B cell (primary cell): Measurements from ENCODE around the gene GNAI3. TPM values are rescaled to one million over a fixed set of nuclear protein-coding genes. Genes with fewer than 3 reads are reported as not detected.

Experiments
- ATAC-seq: fragments of 200-7000 bp; cut with Tn5 transposase; one replicate; pipeline ENCODE4 v1.10.0; 2021; ENCODE audit warnings: low read depth, mild to moderate bottlenecking, moderate number of reproducible peaks, moderate library complexity
- CTCF ChIA-PET: fragments of 350-600 bp; sonication (Branson Sonifier 250); formaldehyde crosslinking; loops from one replicate; lab custom pipeline; 2021; ENCODE audit warnings: antibody characterized with exemption, inconsistent platforms; lab: Charles Lee
- POLR2A ChIA-PET: fragments of 350-600 bp; sonication (Branson Sonifier 250); formaldehyde crosslinking; loops from one replicate; lab custom pipeline; 2021; ENCODE audit warnings: antibody characterized with exemption; lab: Charles Lee
- DNase-seq: peaks from one replicate; pipeline ENCODE4 v3.0.0; 2013
- H2AFZ ChIP-seq: 2 replicates; pipeline ENCODE4 v1.6.1; 2012; ENCODE audit warnings: mild to moderate bottlenecking, low read depth, low read length; ENCODE audit not compliant: insufficient read depth, poor library complexity, severe bottlenecking
- H3K27ac ChIP-seq, 2 donors: 1 replicate in 1 of 2; 2 replicates in 1 of 2; pipeline ENCODE4 v1.5.1; 2012 to 2013; ENCODE audit warnings: low read length in 2 of 2, mild to moderate bottlenecking in 2 of 2, moderate library complexity in 1 of 2
- H3K27me3 ChIP-seq, 4 experiments: fragments of 200-600 bp in 1 of 4; sonication (generic) in 1 of 4; replicated peaks in 1 of 4; 1 replicate in 2 of 4; 2 replicates in 2 of 4; pipeline versions ENCODE4 v1.6.1 to v1.7.0; 2013 to 2016; ENCODE audit warnings: low read length in 3 of 4, mild to moderate bottlenecking in 2 of 4, mixed read lengths in 1 of 4, moderate library complexity in 1 of 4; ENCODE audit not compliant: insufficient read depth in 4 of 4, control insufficient read depth in 3 of 4; ENCODE audit errors: control extremely low read depth in 1 of 4
- H3K36me3 ChIP-seq, 2 experiments: replicated peaks in 1 of 2; 1 replicate in 1 of 2; 2 replicates in 1 of 2; pipeline versions ENCODE4 v1.6.1 to v1.7.1; 2013; ENCODE audit warnings: low read length in 1 of 2; ENCODE audit not compliant: insufficient read depth in 2 of 2, control insufficient read depth in 1 of 2; ENCODE audit errors: control extremely low read depth in 1 of 2, extremely low read depth in 1 of 2
- H3K4me1 ChIP-seq, 2 donors: fragments of 200-600 bp in 1 of 2; sonication (generic) in 1 of 2; 1 replicate in 1 of 2; 2 replicates in 1 of 2; pipeline versions ENCODE4 v1.5.1 to v1.6.1; 2013 to 2017; ENCODE audit warnings: low read length in 2 of 2; ENCODE audit not compliant: control insufficient read depth in 2 of 2, insufficient read depth in 2 of 2
- H3K4me2 ChIP-seq: replicated peaks from 2 replicates; pipeline ENCODE3; 2012; ENCODE audit warnings: mild to moderate bottlenecking, low read depth, low read length; ENCODE audit not compliant: poor library complexity, severe bottlenecking
- H3K4me3 ChIP-seq, 5 experiments: fragments of 200-600 bp in 1 of 5; sonication (generic) in 1 of 5; 1 replicate in 3 of 5; 2 replicates in 2 of 5; pipeline versions ENCODE4 v1.5.1 to v1.7.0; 2011 to 2016; ENCODE audit warnings: low read length in 4 of 5, mild to moderate bottlenecking in 4 of 5, low read depth in 2 of 5, control low read depth in 1 of 5, moderate library complexity in 1 of 5; ENCODE audit not compliant: insufficient read depth in 1 of 5; ENCODE audit errors: control extremely low read depth in 1 of 5, extremely low read depth in 1 of 5
- H3K79me2 ChIP-seq: fragments of 200-600 bp; sonication (generic); one replicate; pipeline ENCODE4 v1.6.0; 2016; ENCODE audit warnings: low read length; ENCODE audit not compliant: control insufficient read depth, insufficient read depth
- H3K9ac ChIP-seq: fragments of 200-600 bp; sonication (generic); 2 replicates; pipeline ENCODE4 v1.6.1; 2017; ENCODE audit warnings: mild to moderate bottlenecking, low read length, moderate library complexity
- H3K9me3 ChIP-seq, 3 donors: one replicate each; pipeline versions ENCODE4 v1.6.1 to v1.7.1; 2013; ENCODE audit warnings: low read length in 2 of 3; ENCODE audit not compliant: control insufficient read depth in 2 of 3, insufficient read depth in 1 of 3; ENCODE audit errors: control extremely low read depth in 1 of 3
- H4K20me1 ChIP-seq: 2 replicates; pipeline ENCODE4 v1.6.0; 2012; ENCODE audit warnings: mild to moderate bottlenecking, low read length; ENCODE audit not compliant: insufficient read depth, control insufficient read depth, poor library complexity, severe bottlenecking
- H3K27ac Mint-ChIP-seq: one replicate; pipeline ENCODE4 v1.8.0; 2021; ENCODE audit warnings: mixed read lengths
- H3K27me3 Mint-ChIP-seq: one replicate; pipeline ENCODE4 v1.8.0; 2021; ENCODE audit warnings: mixed read lengths
- H3K4me1 Mint-ChIP-seq: one replicate; pipeline ENCODE4 v1.8.0; 2021; ENCODE audit warnings: mixed read lengths
- H3K4me3 Mint-ChIP-seq: one replicate; pipeline ENCODE4 v1.8.0; 2021; ENCODE audit warnings: mixed read lengths
- H3K9me3 Mint-ChIP-seq: one replicate; pipeline ENCODE4 v1.8.0; 2022; ENCODE audit warnings: mixed read lengths; ENCODE audit not compliant: insufficient read depth
- EZH2 ChIP-seq: IDR thresholded peaks from 2 replicates; pipeline ENCODE4 v1.6.1; 2012; ENCODE audit warnings: borderline replicate concordance, low read depth, mild to moderate bottlenecking, moderate library complexity, low read length; ENCODE audit not compliant: insufficient read depth, poor library complexity, severe bottlenecking
- intact Hi-C: fragments of 100-400 bp; cut with micrococcal nuclease; formaldehyde crosslinking; loops from one replicate; pipeline ENCODE4 v1.10.0; 2022
- polyA plus RNA-seq: library from polyadenylated mRNA; depleted of rRNA; stranded (reverse); fragments of >200 nt; gene quantifications from 2 replicates; pipeline ENCODE4 v1.2.3, GENCODE V29; 2012
- total RNA-seq, 2 donors: library from RNA; stranded (reverse); fragments of 120-200 nt in 1 of 2; gene quantifications; 1 replicate in 1 of 2; 2 replicates in 1 of 2; pipeline versions ENCODE4 v1.2.3 to v1.2.4, GENCODE V29; 2013 to 2022
- TF ChIP-seq, protein P1 (sequence below): fragments of 200-600 bp; IDR thresholded peaks from one replicate; pipeline ENCODE4 v1.8.0; 2022; ENCODE audit warnings: antibody characterized with exemption, mild to moderate bottlenecking

GNAI3 gene
- total and polyA plus RNA-seq, 2 donors (not counting 1 experiment from before 2014, with no cell fraction given), result 1.6 to 8.5 TPM

DNA sequence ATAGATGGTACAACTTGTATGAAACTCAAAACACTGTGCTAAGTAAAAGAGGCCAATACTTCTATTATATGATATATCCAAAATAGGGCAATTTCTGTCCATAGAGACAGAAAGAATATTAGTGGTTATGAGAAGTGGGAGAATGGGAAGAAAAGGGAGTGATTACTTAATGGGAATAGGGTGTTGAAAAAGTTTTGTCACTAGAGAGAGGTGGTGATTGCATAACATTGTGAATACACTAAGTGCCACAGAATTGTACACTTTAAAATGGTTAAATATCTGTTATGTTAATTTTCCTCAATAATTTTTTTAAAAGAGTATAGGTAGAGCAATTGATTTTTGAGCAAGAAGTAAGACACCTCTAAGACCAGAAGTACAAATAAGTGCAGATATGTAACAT, 41.3 kb downstream of the GNAI3 start:
- CTCF ChIA-PET, result no interaction called here
- POLR2A ChIA-PET, result no interaction called here
- intact Hi-C loops, result no loop called here

DNA sequence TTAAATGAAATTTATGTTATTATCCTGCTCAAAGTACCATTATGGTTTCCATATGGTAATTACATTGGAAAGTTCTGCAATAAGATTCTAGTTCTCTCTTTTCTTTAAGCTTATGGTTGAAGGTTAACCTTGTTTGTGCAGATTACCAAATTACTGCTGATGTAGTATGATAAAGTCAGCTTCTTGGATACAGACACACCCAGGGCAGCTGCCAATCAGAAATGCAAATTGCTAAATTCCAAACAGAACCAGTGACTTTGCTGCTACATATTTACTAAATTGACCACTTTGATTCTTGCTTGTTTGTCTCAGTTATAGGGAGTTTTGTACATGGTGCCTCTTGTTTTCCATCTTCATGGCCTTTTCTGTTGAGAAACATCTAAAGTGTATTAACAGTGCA, 44.5 kb downstream of the GNAI3 start:
- intact Hi-C loops, result no loop called here
- Mint-ChIP-seq H3K4me1 (no peaks in the 10 kb centered on the region), H3K27me3 (no peaks in the 10 kb centered on the region), H3K27ac (no peak overlapping the region), H3K4me3 (no peak overlapping the region), H3K9me3 (no peaks in the 10 kb centered on the region)
- Histone ChIP-seq H2AFZ (no peak overlapping the region), H4K20me1 (no peaks in the 10 kb centered on the region), H3K27ac (no peak overlapping the region), H3K4me1 (no peaks in the 10 kb centered on the region), H3K36me3 (peaks cover 15 to 62% of the 10 kb centered on the region in 2 experiments), H3K9ac (no peak overlapping the region), H3K4me2 (no peak overlapping the region), H3K79me2 (no peaks in the 10 kb centered on the region), H3K4me3 (no peak overlapping the region), H3K9me3 (no peaks in the 10 kb centered on the region), H3K27me3 (no peaks in the 10 kb centered on the region)
- ChIA-PET POLR2A (no interaction called here), CTCF (no interaction called here)
- ATAC-seq, result no peak
- DNase-seq, result no peak
- TF ChIP-seq EZH2, result no peak
- TF ChIP-seq, protein P1, sequence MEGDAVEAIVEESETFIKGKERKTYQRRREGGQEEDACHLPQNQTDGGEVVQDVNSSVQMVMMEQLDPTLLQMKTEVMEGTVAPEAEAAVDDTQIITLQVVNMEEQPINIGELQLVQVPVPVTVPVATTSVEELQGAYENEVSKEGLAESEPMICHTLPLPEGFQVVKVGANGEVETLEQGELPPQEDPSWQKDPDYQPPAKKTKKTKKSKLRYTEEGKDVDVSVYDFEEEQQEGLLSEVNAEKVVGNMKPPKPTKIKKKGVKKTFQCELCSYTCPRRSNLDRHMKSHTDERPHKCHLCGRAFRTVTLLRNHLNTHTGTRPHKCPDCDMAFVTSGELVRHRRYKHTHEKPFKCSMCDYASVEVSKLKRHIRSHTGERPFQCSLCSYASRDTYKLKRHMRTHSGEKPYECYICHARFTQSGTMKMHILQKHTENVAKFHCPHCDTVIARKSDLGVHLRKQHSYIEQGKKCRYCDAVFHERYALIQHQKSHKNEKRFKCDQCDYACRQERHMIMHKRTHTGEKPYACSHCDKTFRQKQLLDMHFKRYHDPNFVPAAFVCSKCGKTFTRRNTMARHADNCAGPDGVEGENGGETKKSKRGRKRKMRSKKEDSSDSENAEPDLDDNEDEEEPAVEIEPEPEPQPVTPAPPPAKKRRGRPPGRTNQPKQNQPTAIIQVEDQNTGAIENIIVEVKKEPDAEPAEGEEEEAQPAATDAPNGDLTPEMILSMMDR, result no peak

More for the DNA sequence above, 41.3 kb downstream of the GNAI3 start:
- Histone ChIP-seq H3K9ac (no peak overlapping the region), H3K4me1 (no peaks in the 10 kb centered on the region), H3K27ac (no peak overlapping the region), H3K36me3 (peaks cover 19 to 85% of the 10 kb centered on the region in 2 experiments), H3K9me3 (no peaks in the 10 kb centered on the region), H3K4me3 (no peak overlapping the region), H3K79me2 (no peaks in the 10 kb centered on the region), H3K4me2 (no peak overlapping the region), H3K27me3 (no peaks in the 10 kb centered on the region), H2AFZ (no peak overlapping the region), H4K20me1 (peaks cover 5% of the 10 kb centered on the region)
- no peaks in the 10 kb centered on the region for H3K4me1 Mint-ChIP-seq
- H3K9me3 Mint-ChIP-seq, result no peaks in the 10 kb centered on the region
- no peaks in the 10 kb centered on the region for H3K27me3 Mint-ChIP-seq
- no peak for DNase-seq
- TF ChIP-seq EZH2, result no peak
- TF ChIP-seq, protein P1, result no peak
- no peak overlapping the region for H3K4me3 Mint-ChIP-seq
- no peak overlapping the region for H3K27ac Mint-ChIP-seq
- no peak for ATAC-seq
